ENCODE results near the gene TAMALIN. TPM values are rescaled to one million over a fixed set of nuclear protein-coding genes. Genes with fewer than 3 reads are reported as not detected.
A peak's percentile ranks its signal among the peaks of the same experiment; 100 is the strongest.

Gene TAMALIN
- 20.3 to 24.3 TPM (median 22.0 TPM) in 3 replicates for total RNA-seq

- peak within 1 kb of the TSS; percentile 88 for H3K27ac Mint-ChIP-seq
- TF ChIP-seq, protein P1, sequence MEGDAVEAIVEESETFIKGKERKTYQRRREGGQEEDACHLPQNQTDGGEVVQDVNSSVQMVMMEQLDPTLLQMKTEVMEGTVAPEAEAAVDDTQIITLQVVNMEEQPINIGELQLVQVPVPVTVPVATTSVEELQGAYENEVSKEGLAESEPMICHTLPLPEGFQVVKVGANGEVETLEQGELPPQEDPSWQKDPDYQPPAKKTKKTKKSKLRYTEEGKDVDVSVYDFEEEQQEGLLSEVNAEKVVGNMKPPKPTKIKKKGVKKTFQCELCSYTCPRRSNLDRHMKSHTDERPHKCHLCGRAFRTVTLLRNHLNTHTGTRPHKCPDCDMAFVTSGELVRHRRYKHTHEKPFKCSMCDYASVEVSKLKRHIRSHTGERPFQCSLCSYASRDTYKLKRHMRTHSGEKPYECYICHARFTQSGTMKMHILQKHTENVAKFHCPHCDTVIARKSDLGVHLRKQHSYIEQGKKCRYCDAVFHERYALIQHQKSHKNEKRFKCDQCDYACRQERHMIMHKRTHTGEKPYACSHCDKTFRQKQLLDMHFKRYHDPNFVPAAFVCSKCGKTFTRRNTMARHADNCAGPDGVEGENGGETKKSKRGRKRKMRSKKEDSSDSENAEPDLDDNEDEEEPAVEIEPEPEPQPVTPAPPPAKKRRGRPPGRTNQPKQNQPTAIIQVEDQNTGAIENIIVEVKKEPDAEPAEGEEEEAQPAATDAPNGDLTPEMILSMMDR (IDR thresholded peaks at IDR 0.05; ENCODE audit: unreplicated experiment): no peak
- H3K4me3 Mint-ChIP-seq: peak within 1 kb of the TSS; percentile 82
- peak; percentile 57 to 77 for DNase-seq (ENCODE audit: low spot score in 2 of 2, unreplicated experiment in 2 of 2)
- peaks cover 32% of the 10 kb centered on the region for H3K4me1 Mint-ChIP-seq
- H3K9me3 Mint-ChIP-seq: no peaks in the 10 kb centered on the region
- peaks cover 43% of the 10 kb centered on the region for H3K27me3 Mint-ChIP-seq (ENCODE audit: low read depth)
- no peaks in the 10 kb centered on the region for H3K36me3 Mint-ChIP-seq
Measured at GRCh38 chr12:52006726-52007157, at the start of gene TAMALIN. Gene TAMALIN, plus strand, starts transcription at chr12:52006946. Its CDS starts 74 bp downstream, at chr12:52007020.

DNA sequence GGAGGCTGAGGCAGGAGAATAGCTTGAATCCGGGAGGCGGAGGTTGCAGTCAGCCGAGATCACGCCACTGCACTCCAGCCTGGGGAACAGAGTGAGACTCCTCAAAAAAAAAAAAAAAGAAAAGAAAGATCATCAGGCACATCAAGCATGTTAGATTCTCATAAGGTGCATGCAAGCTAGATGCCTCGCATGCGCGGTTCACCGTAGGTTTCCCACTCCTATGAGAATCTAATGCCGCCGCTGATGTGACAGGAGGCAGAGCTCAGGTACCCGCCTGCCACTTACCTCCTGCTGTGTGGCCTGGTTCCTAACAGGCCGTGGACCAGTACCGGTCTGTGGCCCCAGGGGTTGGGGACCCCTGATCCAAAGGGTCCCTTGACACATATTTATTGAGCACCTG lies 48.2 kb upstream of the TAMALIN start:
- Mint-ChIP-seq H3K36me3 (peaks cover 10% of the 10 kb centered on the region), H3K9me3 (no peaks in the 10 kb centered on the region), H3K4me3 (no peak overlapping the region), H3K27me3 (ENCODE audit: low read depth) (no peaks in the 10 kb centered on the region), H3K27ac (no peak overlapping the region), H3K4me1 (peaks cover 43% of the 10 kb centered on the region)
- TF ChIP-seq, protein P1 (IDR thresholded peaks at IDR 0.05; ENCODE audit: unreplicated experiment): no peak
- DNase-seq (ENCODE audit: low spot score in 2 of 2, unreplicated experiment in 2 of 2): no peak

DNA sequence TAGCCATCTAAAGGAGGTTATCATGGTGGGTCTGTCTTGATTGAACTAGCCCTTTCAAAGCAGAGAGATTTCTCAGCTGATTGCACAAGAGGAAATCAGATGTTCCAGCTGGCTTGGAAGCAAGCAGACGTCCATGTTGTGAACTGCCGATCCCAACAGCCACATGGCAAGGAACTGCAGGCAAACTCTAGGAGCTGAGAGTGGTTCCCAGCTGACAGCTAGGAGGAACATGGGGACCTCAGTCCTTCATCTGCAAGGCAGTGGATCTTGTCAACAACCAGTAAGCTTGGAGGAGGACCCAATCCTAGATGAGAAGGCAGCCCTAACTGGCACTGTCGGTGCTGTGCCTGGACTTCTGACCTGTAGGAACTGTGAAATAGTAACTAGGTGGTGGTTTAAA lies 47.5 kb upstream of the TAMALIN start:
- no peak overlapping the region for H3K4me3 Mint-ChIP-seq
- peaks cover 37% of the 10 kb centered on the region for H3K4me1 Mint-ChIP-seq
- TF ChIP-seq, protein P1 (IDR thresholded peaks at IDR 0.05; ENCODE audit: unreplicated experiment): no peak
- H3K9me3 Mint-ChIP-seq: no peaks in the 10 kb centered on the region
- no peak overlapping the region for H3K27ac Mint-ChIP-seq
- DNase-seq (ENCODE audit: low spot score in 2 of 2, unreplicated experiment in 2 of 2): no peak
- H3K27me3 Mint-ChIP-seq (ENCODE audit: low read depth): no peaks in the 10 kb centered on the region
- peaks cover 15% of the 10 kb centered on the region for H3K36me3 Mint-ChIP-seq

DNA sequence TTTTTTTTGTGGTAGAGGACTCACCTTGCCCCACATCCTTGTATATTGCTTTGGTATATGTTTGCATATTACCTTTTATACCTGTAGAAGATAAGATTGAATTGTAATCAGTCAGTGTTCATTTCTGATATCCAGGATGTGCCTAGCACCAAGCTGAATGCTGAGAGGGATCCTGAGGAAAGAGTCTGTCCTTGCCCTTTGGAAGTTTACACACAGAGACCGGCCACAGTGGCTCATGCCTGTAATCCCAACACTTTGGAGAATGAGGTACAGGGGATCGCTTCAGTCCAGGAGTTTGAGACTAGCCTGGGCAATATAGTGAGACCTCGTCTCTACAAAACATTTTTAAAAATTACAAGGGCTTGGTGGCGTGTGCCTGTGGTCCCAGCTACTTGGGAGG lies 46.8 kb upstream of the TAMALIN start:
- Mint-ChIP-seq H3K27ac (no peak overlapping the region), H3K27me3 (ENCODE audit: low read depth) (no peaks in the 10 kb centered on the region), H3K4me1 (peaks cover 30% of the 10 kb centered on the region), H3K4me3 (no peak overlapping the region), H3K36me3 (peaks cover 22% of the 10 kb centered on the region), H3K9me3 (peaks cover 6% of the 10 kb centered on the region)
- TF ChIP-seq, protein P1 (IDR thresholded peaks at IDR 0.05; ENCODE audit: unreplicated experiment): no peak
- DNase-seq (ENCODE audit: low spot score in 2 of 2, unreplicated experiment in 2 of 2): no peak

- Mint-ChIP-seq H3K9me3 (peaks cover 11% of the 10 kb centered on the region), H3K4me1 (peaks cover 25% of the 10 kb centered on the region), H3K36me3 (peaks cover 26% of the 10 kb centered on the region), H3K27me3 (ENCODE audit: low read depth) (no peaks in the 10 kb centered on the region), H3K4me3 (no peak overlapping the region), H3K27ac (peak overlapping the region; percentile 14)
- TF ChIP-seq, protein P1 (IDR thresholded peaks at IDR 0.05; ENCODE audit: unreplicated experiment): no peak
- no peak for DNase-seq (ENCODE audit: low spot score in 2 of 2, unreplicated experiment in 2 of 2)
Measured at GRCh38 chr12:51960488-51960887, 46.3 kb upstream of the TAMALIN start.

- H3K9me3 Mint-ChIP-seq: peaks cover 15% of the 10 kb centered on the region
- no peak for DNase-seq (ENCODE audit: low spot score in 2 of 2, unreplicated experiment in 2 of 2)
- H3K4me1 Mint-ChIP-seq: peaks cover 20% of the 10 kb centered on the region
- no peak overlapping the region for H3K4me3 Mint-ChIP-seq
- H3K27me3 Mint-ChIP-seq (ENCODE audit: low read depth): no peaks in the 10 kb centered on the region
- peak overlapping the region; percentile 14 for H3K27ac Mint-ChIP-seq
- TF ChIP-seq, protein P1 (IDR thresholded peaks at IDR 0.05; ENCODE audit: unreplicated experiment): no peak
- H3K36me3 Mint-ChIP-seq: peaks cover 30% of the 10 kb centered on the region
Measured at GRCh38 chr12:51960890-51961289, 45.9 kb upstream of the TAMALIN start.
